Measurements from ENCODE around the gene CCDC188.

The CCDC188 gene

DNA sequence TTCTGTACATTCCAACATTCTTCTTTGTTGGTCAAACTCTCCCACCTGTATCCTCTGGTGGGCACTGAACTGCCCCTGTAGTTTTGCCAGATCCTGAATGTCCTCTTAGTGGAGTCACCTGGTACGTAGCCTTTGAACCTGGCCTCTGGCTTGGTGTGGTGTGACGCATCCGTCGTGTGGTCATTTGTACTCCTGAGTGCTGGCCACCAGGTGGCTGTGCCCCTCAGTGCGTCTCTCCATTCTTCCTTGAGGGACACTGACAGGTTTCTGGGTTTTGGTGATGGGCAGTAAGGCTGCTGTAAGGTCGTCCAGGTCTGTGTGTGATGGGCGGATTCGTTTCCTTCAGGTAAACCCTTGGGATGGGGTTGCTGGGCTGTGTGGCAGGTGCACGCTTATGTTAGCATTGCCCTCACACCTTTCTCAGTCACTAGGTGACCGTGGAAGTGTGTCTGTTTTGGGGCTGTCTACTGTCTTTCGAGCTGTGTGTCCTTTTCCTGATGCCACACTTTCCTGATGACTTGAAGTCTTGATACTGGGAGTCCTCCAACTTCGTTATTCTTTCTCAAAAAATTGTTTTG is 48.6 kb downstream of the CCDC188 start:
- DNase-seq, result no peak

DNA sequence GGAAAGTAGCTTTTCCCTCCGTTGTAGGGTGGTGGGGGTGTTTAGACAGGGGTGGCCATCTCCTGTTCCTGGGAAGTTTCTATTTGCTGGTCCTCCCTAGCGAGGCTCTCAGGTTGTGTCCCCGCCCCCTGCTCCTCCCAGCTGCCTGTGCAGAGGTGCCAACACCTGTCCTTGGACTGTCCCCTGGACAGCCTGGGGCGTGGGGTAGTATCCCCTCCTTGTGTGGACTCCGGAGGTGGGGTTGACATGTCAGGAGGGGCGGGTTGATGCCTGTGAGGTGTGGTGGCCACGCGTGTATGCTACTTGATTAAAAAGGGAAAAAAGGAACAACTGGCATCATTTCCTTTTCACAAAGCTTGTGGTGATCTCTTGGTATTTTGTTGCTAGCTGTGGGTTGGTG is 49.2 kb downstream of the CCDC188 start:
- no peak for DNase-seq

DNA sequence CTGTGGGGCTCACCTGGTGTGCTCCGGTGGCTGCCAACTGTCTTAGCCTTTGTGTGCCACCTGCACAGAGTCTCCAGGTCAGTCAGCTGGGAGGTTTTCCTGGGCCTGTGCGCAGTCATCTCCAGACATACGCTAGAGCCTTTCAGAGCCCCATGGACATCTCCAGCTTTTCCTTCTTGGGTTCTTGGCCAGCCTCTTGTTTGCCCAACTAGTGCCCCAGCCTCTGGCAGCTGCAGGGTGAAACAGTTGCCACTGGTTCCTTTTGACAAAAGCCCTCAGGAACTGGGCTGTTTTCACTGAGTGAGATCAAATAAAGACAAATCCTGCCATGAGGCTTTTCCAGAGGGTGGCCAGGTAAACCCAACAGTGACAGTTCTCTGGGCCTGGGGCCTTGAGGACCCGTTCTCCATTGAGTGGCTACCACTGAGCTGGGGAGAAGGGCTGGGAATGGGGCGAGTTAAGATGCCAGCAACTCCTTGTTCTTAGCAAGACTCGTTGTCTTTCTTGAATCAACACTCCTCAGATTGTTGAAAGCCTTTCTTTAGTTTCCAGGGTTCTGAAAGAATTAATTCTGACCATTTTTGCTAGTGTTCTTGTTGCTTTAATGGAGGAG is 51.6 kb downstream of the CCDC188 start:
- no peak for DNase-seq

Measured in NCI-H2171 treated with DMSO at 0.1 percent for 48 hours (cell line).